Heart right ventricle (tissue), 16 donors: ENCODE data around the gene MTPN. TPM values are rescaled to one million over a fixed set of nuclear protein-coding genes. Genes with fewer than 3 reads are reported as not detected.

Experiments used
- ATAC-seq, 8 donors: fragments of 200-7000 bp; cut with Tn5 transposase; one replicate each; pipeline ENCODE4 v1.9.1; 2020; ENCODE audit warnings: mild to moderate bottlenecking in 8 of 8, moderate library complexity in 8 of 8, moderate number of reproducible peaks in 1 of 8
- DNase-seq, 2 donors: peaks; one replicate each; pipeline ENCODE4 v3.0.0-alpha.2; 2020
- H3K27ac ChIP-seq, 10 donors: fragments of 200-600 bp; sonication (generic) in 2 of 10; one replicate each; pipeline versions ENCODE4 v1.5.0 to v1.8.0; 2020 to 2022; ENCODE audit warnings: mild to moderate bottlenecking in 3 of 10
- H3K27me3 ChIP-seq, 7 donors: fragments of 200-600 bp; one replicate each; pipeline ENCODE4 v1.8.0; 2021 to 2022; ENCODE audit warnings: mild to moderate bottlenecking in 2 of 7
- H3K36me3 ChIP-seq, 9 donors: fragments of 200-600 bp; sonication (generic) in 1 of 9; one replicate each; pipeline versions ENCODE4 v1.5.0 to v1.8.0; 2020 to 2022; ENCODE audit warnings: mild to moderate bottlenecking in 2 of 9
- H3K4me1 ChIP-seq, 9 donors: fragments of 200-600 bp; sonication (generic) in 1 of 9; one replicate each; pipeline versions ENCODE4 v1.5.0 to v1.8.0; 2020 to 2022; ENCODE audit warnings: mild to moderate bottlenecking in 4 of 9
- H3K4me3 ChIP-seq, 10 donors: fragments of 200-600 bp; sonication (generic) in 2 of 10; one replicate each; pipeline versions ENCODE4 v1.5.0 to v1.8.0; 2020 to 2022; ENCODE audit warnings: mild to moderate bottlenecking in 7 of 10, moderate library complexity in 2 of 10
- H3K9me3 ChIP-seq, 11 donors: fragments of 200-600 bp in 10 of 11; sonication (generic) in 2 of 11; one replicate each; pipeline versions ENCODE4 v1.5.0 to v1.8.0; 2013 to 2022; ENCODE audit warnings: mild to moderate bottlenecking in 2 of 11, control low read depth in 1 of 11, moderate library complexity in 1 of 11
- WGBS, 2 donors: extraction: QIAGEN DNeasy Blood & Tissue Kit; methylation state at CpG; one replicate each; pipeline ENCODE4 v1.1.7; 2013; ENCODE audit warnings: inconsistent platforms in 1 of 2; 5-methylcytosine and 5-hydroxymethylcytosine counted together
- intact Hi-C, 10 donors: fragments of 100-400 bp; cut with DNase I; formaldehyde crosslinking; loops; one replicate each; pipeline versions ENCODE4 v1.11.1 to v1.14.2; 2022
- polyA plus RNA-seq, 2 donors: library from polyadenylated mRNA; stranded (reverse); fragments of 200-250 nt; gene quantifications; one replicate each; pipeline ENCODE4 v1.2.3, GENCODE V29; 2013
- total RNA-seq, 10 donors: library from RNA; stranded (reverse); fragmentation: NEBNext Ultra II Directional in 3 of 10; extraction: Animal tissue kit (Norgen Biotek cat#: 25700) in 3 of 10; gene quantifications; one replicate each; pipeline versions ENCODE4 v1.2.1 to v1.2.4, GENCODE V29; 2021 to 2023
- TF ChIP-seq, protein P1 (sequence below), 9 donors: fragments of 200-600 bp; sonication (generic) in 2 of 9; IDR thresholded peaks; one replicate each; pipeline versions ENCODE4 v1.5.0 to v1.8.0; 2021 to 2022; ENCODE audit warnings: antibody characterized with exemption in 9 of 9, mild to moderate bottlenecking in 5 of 9, moderate library complexity in 1 of 9
- donor health status: Arrhythmogenic right ventricular cardiomyopathy.
- donor health status: ischemic (EF 13 %, LVEDD 7.1; RV severe dilation, severe dysfunction).
- donor health status: healthy with polysubstance abuse.
- donor health status: DM: no; HTN: yes; CAD: no.
- donor health status: DM: no; HTN: no; CAD: no.
- donor health status: ischemic (EF 25% LVEDD 6.9; RV normal size, moderate dysfunction).
- donor health status: ischemic (EF 25% LVEDD 5.7; RV mildly dilated, moderate dysfunction).
- donor health status: healthy.
- donor health status: DM: yes; HTN: yes; CAD: no.
- donor health status: Ischemic cardiomyopathy.
- donor health status: ischemic (EF 35%, LVEDD 5.7; RV mildly dilated, moderate dysfunction).
- donor health status: nonischemic (EF 11% LVEDD 7.7; RV severe dilation, severe dysfunction).
- donor health status: DM: yes; HTN: yes; CAD: no.
- donor health status: PGD.
- donor health status: ischemic (EF 29% LVEDD 5.4; RV normal size, mild dysfunction).
- donor health status: nonischemic (EF 23%, LVEDD 6.1; RV moderate dilation, normal function).

MTPN gene
- total and polyA plus RNA-seq, 12 donors = 15.7 to 107 (median 80.7) TPM

DNA sequence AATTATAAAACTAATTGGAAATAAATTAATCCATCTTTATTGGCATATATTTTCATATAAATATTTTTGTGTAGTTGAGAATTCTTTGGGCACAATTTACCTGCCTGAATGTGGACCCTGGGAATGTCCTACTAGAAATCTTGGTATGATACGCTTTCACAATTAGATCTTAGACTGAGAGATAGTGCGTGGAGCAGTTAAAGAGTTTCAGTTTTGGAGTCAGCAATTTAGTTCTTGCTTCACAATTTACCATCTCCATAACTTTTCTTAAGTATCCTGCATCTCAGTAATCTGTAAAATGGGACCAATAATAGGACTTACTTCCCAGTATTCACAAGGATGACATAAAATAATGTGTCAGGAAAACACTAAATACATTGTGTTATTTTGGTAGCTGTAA lies 2.0 kb downstream of the MTPN start:
- Histone ChIP-seq H3K27me3 (no peaks in the 10 kb centered on the region), H3K4me3 (peak overlapping the region in 5 of 10 donors; percentile 74 to 98 (median 96)), H3K27ac (peak overlapping the region in 1 of 10 donors; percentile 95), H3K9me3 (no peaks in the 10 kb centered on the region), H3K36me3 (peaks cover 0 to 24% (median 0%) of the 10 kb centered on the region in 9 donors), H3K4me1 (peaks cover 3 to 88% (median 54%) of the 10 kb centered on the region in 9 donors)
- ATAC-seq = no peak
- WGBS, 2 donors = 78 to 87% methylated on average over 2 of the region's 2 CpGs
- TF ChIP-seq, protein P1, sequence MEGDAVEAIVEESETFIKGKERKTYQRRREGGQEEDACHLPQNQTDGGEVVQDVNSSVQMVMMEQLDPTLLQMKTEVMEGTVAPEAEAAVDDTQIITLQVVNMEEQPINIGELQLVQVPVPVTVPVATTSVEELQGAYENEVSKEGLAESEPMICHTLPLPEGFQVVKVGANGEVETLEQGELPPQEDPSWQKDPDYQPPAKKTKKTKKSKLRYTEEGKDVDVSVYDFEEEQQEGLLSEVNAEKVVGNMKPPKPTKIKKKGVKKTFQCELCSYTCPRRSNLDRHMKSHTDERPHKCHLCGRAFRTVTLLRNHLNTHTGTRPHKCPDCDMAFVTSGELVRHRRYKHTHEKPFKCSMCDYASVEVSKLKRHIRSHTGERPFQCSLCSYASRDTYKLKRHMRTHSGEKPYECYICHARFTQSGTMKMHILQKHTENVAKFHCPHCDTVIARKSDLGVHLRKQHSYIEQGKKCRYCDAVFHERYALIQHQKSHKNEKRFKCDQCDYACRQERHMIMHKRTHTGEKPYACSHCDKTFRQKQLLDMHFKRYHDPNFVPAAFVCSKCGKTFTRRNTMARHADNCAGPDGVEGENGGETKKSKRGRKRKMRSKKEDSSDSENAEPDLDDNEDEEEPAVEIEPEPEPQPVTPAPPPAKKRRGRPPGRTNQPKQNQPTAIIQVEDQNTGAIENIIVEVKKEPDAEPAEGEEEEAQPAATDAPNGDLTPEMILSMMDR (IDR thresholded peaks at IDR 0.05) = no peak
- DNase-seq = no peak
- intact Hi-C loops = loop anchor here in 1 of 10 donors (10.0 kb wide), 1 partner anchor 310 kb away; the partner anchor contains the start of gene STMP1

DNA sequence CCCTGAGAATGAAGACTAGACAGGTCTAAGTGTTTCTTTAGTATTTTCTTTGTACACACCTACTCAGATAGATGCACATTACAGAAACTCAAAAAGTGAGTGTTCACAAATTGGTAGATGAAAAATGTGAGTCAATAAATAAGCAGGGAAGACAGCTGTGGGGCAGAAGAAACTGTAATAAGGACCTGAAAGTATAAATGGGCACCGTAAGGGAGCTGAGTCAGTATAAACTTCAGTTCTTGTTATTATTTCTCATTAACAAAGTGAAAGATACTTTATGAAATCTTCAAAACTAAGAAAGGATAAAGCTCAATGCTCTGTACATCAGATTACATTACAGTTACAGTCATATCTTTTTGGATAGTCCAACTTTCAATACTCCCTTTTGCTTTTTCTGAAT lies 2.5 kb downstream of the MTPN start:
- TF ChIP-seq, protein P1 (IDR thresholded peaks at IDR 0.05) = no peak
- Histone ChIP-seq H3K27me3 (no peaks in the 10 kb centered on the region), H3K27ac (peak overlapping the region in 1 of 10 donors; percentile 95), H3K9me3 (no peaks in the 10 kb centered on the region), H3K4me1 (peaks cover 3 to 87% (median 49%) of the 10 kb centered on the region in 9 donors), H3K4me3 (peak overlapping the region in 1 of 10 donors; percentile 86), H3K36me3 (peaks cover 0 to 24% (median 0%) of the 10 kb centered on the region in 9 donors)
- 65 to 82% methylated on average over 1 of the region's 1 CpG for WGBS, 2 donors
- intact Hi-C loops = loop anchor here in 2 of 10 donors (5.0 to 10.0 kb wide), 2 partner anchors 42 to 310 kb away; partner anchors contain the start of gene STMP1 (in 1 of the 2)
- no peak for DNase-seq
- ATAC-seq = no peak

DNA sequence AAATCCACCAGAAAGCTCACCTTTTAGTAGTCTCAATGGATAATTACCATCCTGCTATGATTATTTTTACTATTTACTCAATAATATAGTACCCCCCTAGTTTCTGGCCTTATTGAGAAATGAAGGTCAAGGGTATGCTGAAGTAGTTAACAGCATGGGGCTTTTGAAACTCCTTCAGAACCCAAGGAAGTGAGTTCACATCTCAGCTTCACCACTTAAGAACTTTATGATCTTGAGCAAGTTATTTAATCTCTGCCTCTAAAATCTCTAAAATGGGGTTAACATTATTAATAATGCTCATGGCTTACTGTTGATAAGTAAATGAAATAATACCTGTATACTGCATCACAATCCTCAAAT lies 5.8 kb downstream of the MTPN start:
- H3K4me3 ChIP-seq = no peak overlapping the region
- TF ChIP-seq, protein P1 (IDR thresholded peaks at IDR 0.05) = no peak
- H3K36me3 ChIP-seq = peaks cover 0 to 40% (median 0%) of the 10 kb centered on the region in 9 donors
- peak overlapping the region in 1 of 10 donors; percentile 77 for H3K27ac ChIP-seq
- H3K4me1 ChIP-seq = peaks cover 3 to 83% (median 48%) of the 10 kb centered on the region in 9 donors
- ATAC-seq (no peak), DNase-seq (no peak)
- H3K9me3 ChIP-seq = no peaks in the 10 kb centered on the region
- intact Hi-C loops = loop anchor here in 2 of 10 donors (5.0 to 10.0 kb wide), 2 partner anchors 39 to 307 kb away; partner anchors contain the start of gene STMP1 (in 1 of the 2)
- no peaks in the 10 kb centered on the region for H3K27me3 ChIP-seq

DNA sequence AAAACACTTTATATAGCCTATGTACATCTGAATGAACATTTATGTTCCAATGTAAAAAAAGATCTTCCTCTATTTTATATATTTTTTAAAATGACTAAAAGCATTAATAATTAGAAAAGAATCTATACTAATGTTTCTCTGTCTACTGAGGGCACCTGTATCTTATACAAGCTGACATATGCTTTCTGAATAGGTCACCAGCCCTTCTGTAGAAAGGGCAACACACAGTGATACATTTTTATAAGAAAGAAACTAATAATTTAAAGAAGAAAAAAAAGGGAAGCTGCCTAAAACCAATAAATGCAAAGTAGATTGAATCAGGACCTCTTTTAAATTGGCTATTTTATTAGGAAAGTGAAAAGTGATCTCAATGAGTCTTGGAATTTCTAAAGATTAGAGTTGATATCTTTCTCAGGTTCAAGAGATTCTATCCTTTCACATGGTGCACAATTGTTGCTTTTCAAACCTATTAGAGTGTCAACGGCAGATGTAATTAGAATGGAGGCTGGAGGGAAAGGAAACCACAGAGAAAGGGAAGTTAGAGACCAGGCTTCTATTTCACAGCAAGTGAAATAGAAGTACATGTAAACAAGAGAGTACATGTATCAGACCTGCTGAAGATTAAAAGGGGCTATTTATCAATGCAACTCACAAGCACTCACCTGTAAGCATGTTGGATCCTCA lies 6.3 kb downstream of the MTPN start:
- Histone ChIP-seq H3K4me3 (peak overlapping the region in 1 of 10 donors; percentile 16), H3K36me3 (peaks cover 0 to 44% (median 0%) of the 10 kb centered on the region in 9 donors), H3K4me1 (peaks cover 3 to 83% (median 48%) of the 10 kb centered on the region in 9 donors), H3K27me3 (no peaks in the 10 kb centered on the region), H3K9me3 (no peaks in the 10 kb centered on the region), H3K27ac (peak overlapping the region in 1 of 10 donors; percentile 77)
- WGBS, 2 donors = 53 to 78% methylated on average over 1 of the region's 1 CpG
- DNase-seq = no peak
- no peak for ATAC-seq
- intact Hi-C loops = loop anchor here in 2 of 10 donors (5.0 to 10.0 kb wide), 2 partner anchors 39 to 306 kb away; partner anchors contain the start of gene STMP1 (in 1 of the 2)
- TF ChIP-seq, protein P1 (IDR thresholded peaks at IDR 0.05) = no peak
